ELR (cell line): ENCODE measurements around the gene CHKA.

Experiments
- DNase-seq: peaks from one replicate; pipeline ENCODE4 v3.0.0-alpha.2; 2015; ENCODE audit warnings: low read depth

CHKA gene

GRCh38 chr11:68071281-68072048 is 49.7 kb downstream of the CHKA start:
- DNase-seq, result no peak

GRCh38 chr11:68067991-68068390 is 53.2 kb downstream of the CHKA start:
- no peak for DNase-seq

GRCh38 chr11:68066742-68067141 is 54.4 kb downstream of the CHKA start:
- DNase-seq, result no peak

DNA sequence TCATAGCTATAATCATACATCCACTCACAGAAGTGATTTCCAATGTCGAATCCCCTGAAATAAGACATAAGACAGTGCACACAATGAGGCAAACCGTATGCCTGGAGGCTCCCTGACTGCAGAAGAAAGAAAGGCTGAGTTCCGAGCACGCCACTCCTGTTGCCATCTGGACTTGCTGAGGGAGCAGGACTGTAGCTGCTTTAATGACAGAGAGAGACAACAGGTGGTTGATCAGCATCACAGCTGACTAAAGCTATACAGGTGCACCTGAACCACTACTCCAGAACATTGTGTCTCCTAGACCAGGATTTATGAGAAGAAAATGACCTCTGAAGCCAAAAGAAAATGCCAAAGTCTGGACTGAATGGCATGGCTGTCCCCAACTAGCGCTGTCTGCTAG is 55.3 kb downstream of the CHKA start:
- no peak for DNase-seq

DNA sequence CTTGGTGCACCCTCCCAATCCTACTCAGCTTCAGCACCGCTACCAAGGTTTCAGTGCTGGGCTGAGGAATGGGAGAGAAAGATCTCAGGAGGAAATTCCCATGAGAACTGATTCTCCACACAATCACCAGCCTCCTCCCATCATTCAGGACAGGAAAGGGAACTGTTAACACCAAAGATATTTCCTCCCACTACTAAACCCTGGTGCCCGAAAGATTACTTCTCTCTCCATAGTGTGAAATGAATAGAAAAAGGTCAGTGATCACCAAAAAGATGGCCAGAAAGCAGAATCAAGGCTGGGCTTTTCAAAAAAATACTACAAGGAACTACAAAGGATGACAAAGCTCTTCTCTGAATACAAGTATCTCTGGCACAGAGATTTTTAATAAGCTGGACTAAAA is 56.3 kb downstream of the CHKA start:
- no peak for DNase-seq

DNA sequence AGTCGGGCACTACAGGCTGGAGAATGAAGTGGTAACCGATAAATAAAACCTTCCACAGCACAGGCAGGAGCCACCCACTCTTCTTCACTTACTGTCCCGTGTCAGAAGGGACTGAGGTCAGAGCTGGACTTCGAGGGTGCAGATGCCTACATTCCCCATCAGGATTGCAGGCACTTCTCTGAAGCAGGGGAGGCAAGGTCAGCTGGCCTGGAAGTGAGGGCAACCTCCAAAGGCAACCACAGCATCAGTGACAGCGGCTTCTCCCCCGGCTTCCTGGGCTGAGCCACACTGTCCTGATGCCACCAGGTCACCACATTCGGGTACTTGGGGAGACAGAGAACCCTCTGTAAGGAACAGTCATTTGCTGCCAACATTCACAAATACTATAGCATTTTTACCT is 59.7 kb downstream of the CHKA start:
- no peak for DNase-seq

- DNase-seq, result no peak
Observed at GRCh38 chr11:68057807-68058206, 63.4 kb downstream of the CHKA start.

DNA sequence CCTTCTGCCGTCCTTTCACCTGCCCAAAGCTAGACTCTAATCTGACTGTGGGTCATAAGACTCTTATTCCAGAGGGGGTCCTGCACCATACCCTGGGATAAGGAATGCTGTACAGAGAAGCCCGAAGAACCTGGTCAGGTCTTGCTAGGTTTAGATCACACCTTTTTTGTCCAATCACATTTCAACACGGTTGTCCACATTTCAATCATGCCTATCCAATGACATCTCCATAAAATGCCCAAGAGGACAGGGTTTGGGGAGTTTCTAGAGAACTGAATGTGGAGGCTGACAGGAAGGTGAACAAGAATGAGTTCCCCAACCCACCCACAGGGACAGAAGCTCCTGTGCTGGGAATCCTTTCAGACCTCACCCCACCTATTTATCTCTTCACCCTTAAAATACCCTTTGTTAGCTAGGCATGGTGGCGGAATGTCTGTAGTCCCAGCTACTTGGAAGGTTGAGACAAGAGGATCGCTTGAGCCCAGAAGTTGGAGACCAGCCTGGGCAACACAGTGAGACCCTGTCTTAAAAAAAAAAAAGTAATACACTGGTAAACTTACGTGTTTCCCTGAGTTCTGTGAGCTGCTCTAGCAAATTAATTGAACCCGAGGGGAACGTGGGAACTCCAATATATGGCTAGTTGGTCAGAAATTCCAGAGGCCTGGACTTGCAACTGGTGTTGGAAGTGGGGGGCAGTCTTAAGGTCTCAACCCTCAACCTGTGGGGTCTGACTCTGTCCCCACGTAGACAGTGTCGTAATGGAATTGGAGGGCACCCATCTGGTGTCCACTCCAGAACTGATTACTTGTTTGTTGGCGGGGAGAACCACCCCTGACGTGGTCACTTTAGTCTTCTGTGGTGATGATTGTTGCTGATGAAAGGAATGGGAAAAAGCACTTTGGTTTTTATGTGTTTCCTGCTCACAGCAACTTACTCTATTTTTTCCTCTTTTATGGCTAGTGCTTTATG is 64.6 kb downstream of the CHKA start:
- DNase-seq, result no peak

DNA sequence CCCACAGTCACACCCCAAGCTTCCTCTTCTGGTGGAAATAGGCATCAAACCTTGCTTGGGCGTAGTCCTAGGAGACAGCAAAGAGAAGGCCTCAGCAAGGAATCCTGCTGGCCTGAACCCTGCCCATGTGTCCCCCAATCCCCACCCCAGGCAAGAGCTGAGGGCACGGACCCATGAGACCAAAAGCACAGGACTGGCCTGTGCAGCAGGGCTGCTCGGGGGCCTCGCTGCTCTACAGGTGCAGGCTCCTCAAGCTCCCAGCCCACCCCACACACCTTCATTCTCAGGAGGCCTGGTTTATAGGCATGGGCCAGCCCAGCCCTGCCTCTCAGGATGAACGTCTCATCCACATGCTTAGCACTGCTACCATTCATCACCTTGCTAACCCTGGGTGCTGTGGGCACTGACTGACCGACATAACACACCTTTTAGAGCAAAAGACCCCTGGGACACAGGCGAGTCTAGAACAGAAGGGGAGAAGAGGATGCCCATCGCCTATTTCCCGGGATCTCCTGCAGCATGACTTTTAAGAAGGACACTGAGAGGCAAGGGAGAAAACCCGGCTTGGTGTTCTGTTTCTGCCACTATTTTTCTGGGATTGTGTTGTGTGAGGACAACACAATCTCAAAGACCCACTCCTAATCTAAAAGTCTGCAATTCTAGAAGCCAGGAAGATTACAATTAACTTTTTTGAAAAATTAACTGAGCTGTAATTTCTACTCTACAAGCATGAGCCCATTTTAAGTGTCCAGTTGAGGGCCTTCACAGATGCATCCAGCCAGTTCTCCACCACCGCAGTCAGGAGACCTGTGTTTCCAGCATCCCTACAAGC is 67.0 kb downstream of the CHKA start:
- DNase-seq, result no peak

- no peak for DNase-seq
Observed at GRCh38 chr11:68053117-68053516, 68.1 kb downstream of the CHKA start.

- DNase-seq, result no peak
Observed at GRCh38 chr11:68052137-68052873, 68.9 kb downstream of the CHKA start.

- no peak for DNase-seq
Observed at GRCh38 chr11:68051191-68052136, 69.7 kb downstream of the CHKA start.

- no peak for DNase-seq
Observed at GRCh38 chr11:68050371-68050841, 70.8 kb downstream of the CHKA start.

- no peak for DNase-seq
Observed at GRCh38 chr11:68049509-68050370, 71.4 kb downstream of the CHKA start.

DNA sequence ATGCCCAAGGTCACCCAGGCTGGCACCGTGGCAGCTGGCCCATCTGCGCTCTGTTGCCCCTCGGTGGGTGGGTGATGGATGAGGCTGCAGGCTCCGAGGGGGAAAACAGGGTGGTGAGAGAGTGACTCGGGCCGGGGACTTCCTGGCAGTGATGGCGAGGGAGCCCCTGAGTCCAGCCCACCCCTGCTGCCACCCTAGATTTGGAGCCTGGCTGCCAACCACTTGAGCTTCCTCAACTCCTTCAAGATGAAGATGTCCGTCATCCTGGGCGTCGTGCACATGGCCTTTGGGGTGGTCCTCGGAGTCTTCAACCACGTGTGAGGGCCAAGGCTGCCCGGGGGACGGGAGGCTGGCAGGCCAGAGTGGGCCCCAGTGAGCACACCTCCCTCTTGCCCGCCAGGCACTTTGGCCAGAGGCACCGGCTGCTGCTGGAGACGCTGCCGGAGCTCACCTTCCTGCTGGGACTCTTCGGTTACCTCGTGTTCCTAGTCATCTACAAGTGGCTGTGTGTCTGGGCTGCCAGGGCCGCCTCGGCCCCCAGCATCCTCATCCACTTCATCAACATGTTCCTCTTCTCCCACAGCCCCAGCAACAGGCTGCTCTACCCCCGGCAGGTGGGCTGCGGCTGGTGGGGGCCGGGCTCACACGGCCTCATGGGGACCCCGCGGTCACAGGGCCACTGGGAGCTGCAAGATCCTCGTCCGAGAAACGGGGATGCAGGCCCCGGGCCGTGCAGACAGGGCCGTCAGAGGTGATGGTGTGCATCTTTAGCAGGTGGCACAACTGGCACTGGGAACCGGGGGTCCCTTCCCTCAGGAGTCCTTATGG is 72.3 kb downstream of the CHKA start:
- no peak for DNase-seq

- no peak for DNase-seq
Observed at GRCh38 chr11:68047437-68048290, 73.5 kb downstream of the CHKA start.

DNA sequence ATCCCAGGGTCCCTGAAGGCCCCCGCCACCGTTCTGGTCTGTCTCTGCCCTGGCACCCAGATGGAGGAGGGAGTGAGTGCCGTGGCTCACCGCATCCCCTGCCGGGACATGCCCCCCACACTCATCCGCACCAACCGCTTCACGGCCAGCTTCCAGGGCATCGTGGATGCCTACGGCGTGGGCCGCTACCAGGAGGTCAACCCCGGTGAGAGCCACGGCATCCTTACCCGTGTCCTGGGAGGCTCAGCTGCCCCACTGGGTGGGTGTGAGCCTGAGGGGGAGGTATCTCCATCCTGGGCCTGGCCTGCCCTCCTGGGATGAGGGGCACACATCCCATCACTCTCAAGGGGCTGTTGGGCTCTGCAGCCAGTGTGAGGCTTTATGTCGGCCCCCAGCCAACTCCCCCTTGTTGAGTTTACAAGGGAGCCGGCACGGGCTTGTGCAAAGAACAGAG is 76.3 kb downstream of the CHKA start:
- no peak for DNase-seq
